Hepatocyte (in vitro differentiated cells): ENCODE measurements around the gene KCNQ2. TPM values are rescaled to one million over a fixed set of nuclear protein-coding genes. Genes with fewer than 3 reads are reported as not detected.

Experiments
- DNase-seq: peaks from one replicate; pipeline ENCODE4 v3.0.0-alpha.2; 2016; ENCODE audit warnings: low spot score
- H2AFZ ChIP-seq: fragments of 200-600 bp; sonication (generic); 2 replicates; pipeline ENCODE4 v1.6.0; 2016; ENCODE audit warnings: antibody characterized with exemption, mild to moderate bottlenecking
- H3K27ac ChIP-seq: fragments of 200-600 bp; sonication (generic); 2 replicates; pipeline ENCODE4 v1.5.1; 2016; ENCODE audit warnings: mild to moderate bottlenecking
- H3K27me3 ChIP-seq: fragments of 200-600 bp; sonication (generic); 2 replicates; pipeline ENCODE4 v1.6.1; 2016
- H3K36me3 ChIP-seq: fragments of 200-600 bp; sonication (generic); replicated peaks from 2 replicates; pipeline ENCODE4 v1.5.1; 2016; ENCODE audit warnings: low read depth; ENCODE audit not compliant: insufficient read depth
- H3K4me1 ChIP-seq: fragments of 200-600 bp; sonication (generic); 2 replicates; pipeline ENCODE4 v1.5.1; 2016; ENCODE audit warnings: mild to moderate bottlenecking, moderate library complexity; ENCODE audit not compliant: insufficient read depth
- H3K4me2 ChIP-seq: fragments of 200-600 bp; sonication (generic); 2 replicates; pipeline ENCODE4 v1.6.0; 2016
- H3K4me3 ChIP-seq: fragments of 200-600 bp; sonication (generic); 2 replicates; pipeline ENCODE4 v1.5.1; 2016; ENCODE audit warnings: mild to moderate bottlenecking
- H3K79me2 ChIP-seq: fragments of 200-600 bp; sonication (generic); 2 replicates; pipeline ENCODE4 v1.6.0; 2017; ENCODE audit warnings: mild to moderate bottlenecking
- H3K9me2 ChIP-seq: fragments of 200-600 bp; sonication (generic); replicated peaks from 2 replicates; pipeline ENCODE4 v1.6.0; 2017; ENCODE audit warnings: mild to moderate bottlenecking; ENCODE audit not compliant: insufficient read depth
- H3K9me3 ChIP-seq: fragments of 200-600 bp; sonication (generic); 2 replicates; pipeline ENCODE4 v1.5.1; 2016; ENCODE audit warnings: low read depth, mild to moderate bottlenecking
- H4K20me1 ChIP-seq: fragments of 200-600 bp; sonication (generic); 2 replicates; pipeline ENCODE4 v1.6.0; 2016; ENCODE audit warnings: mild to moderate bottlenecking; ENCODE audit not compliant: insufficient read depth, poor library complexity, severe bottlenecking
- CTCF ChIP-seq: fragments of 200-600 bp; sonication (generic); IDR thresholded peaks from 2 replicates; pipeline ENCODE4 v1.5.1; 2016; ENCODE audit warnings: antibody characterized with exemption, mild to moderate bottlenecking; ENCODE audit not compliant: poor library complexity
- EZH2 ChIP-seq: fragments of 200-600 bp; sonication (generic); IDR thresholded peaks from 2 replicates; pipeline ENCODE4 v1.6.1; 2016; ENCODE audit warnings: antibody characterized with exemption, mild to moderate bottlenecking, borderline replicate concordance
- EZH2phosphoT487 ChIP-seq: fragments of 200-600 bp; sonication (generic); IDR thresholded peaks from one replicate; pipeline ENCODE4 v1.6.1; 2018; ENCODE audit warnings: antibody characterized with exemption, mild to moderate bottlenecking, low read depth, moderate library complexity; ENCODE audit not compliant: unreplicated experiment, severe bottlenecking
- WGBS: methylation state at CpG from one replicate; pipeline ENCODE4 v1.1.6; 2016; ENCODE audit warnings: low lambda C conversion rate; ENCODE audit errors: missing lambda C conversion rate; 5-methylcytosine and 5-hydroxymethylcytosine counted together
- polyA plus RNA-seq: library from polyadenylated mRNA; unstranded; fragments of >200 nt; fragmentation: Nextera tagmentation; extraction: Ambion mirVana; gene quantifications from 2 replicates; pipeline ENCODE4 v1.2.1, GENCODE V29; 2016
- total RNA-seq: library from RNA; depleted of rRNA; stranded (reverse); fragments of >200 nt; gene quantifications from 2 replicates; pipeline ENCODE4 v1.2.3, GENCODE V29; 2014

Gene KCNQ2
- total and polyA plus RNA-seq, 2 experiments from 2014 or later, result 3.5 to 5.4 TPM

- H4K20me1 ChIP-seq, result no peaks in the 10 kb centered on the region
- H3K36me3 ChIP-seq, result no peaks in the 10 kb centered on the region
- H3K79me2 ChIP-seq, result no peaks in the 10 kb centered on the region
- no peaks in the 10 kb centered on the region for H3K9me2 ChIP-seq
- no peaks in the 10 kb centered on the region for H3K9me3 ChIP-seq
- TF ChIP-seq EZH2 (no peak), EZH2phosphoT487 (no peak), CTCF (no peak)
- H3K27ac ChIP-seq, result no peak overlapping the region
- H3K27me3 ChIP-seq, result no peaks in the 10 kb centered on the region
- H3K4me3 ChIP-seq, result no peak overlapping the region
- no peaks in the 10 kb centered on the region for H3K4me1 ChIP-seq
- DNase-seq, result no peak
- no peak overlapping the region for H3K4me2 ChIP-seq
- WGBS, result 75% methylated on average over 22 of the region's 24 CpGs
- H2AFZ ChIP-seq, result no peak overlapping the region
Measured at GRCh38 chr20:63402181-63402859, 70.1 kb downstream of the KCNQ2 start.

- no peaks in the 10 kb centered on the region for H3K4me1 ChIP-seq
- no peaks in the 10 kb centered on the region for H3K9me2 ChIP-seq
- DNase-seq, result no peak
- WGBS, result 82% methylated on average over 22 of the region's 29 CpGs
- no peak overlapping the region for H3K27ac ChIP-seq
- no peaks in the 10 kb centered on the region for H3K79me2 ChIP-seq
- no peak overlapping the region for H3K4me2 ChIP-seq
- TF ChIP-seq CTCF, result no peak
- TF ChIP-seq EZH2, result no peak
- TF ChIP-seq EZH2phosphoT487, result no peak
- H4K20me1 ChIP-seq, result no peaks in the 10 kb centered on the region
- no peak overlapping the region for H2AFZ ChIP-seq
- no peaks in the 10 kb centered on the region for H3K36me3 ChIP-seq
- no peak overlapping the region for H3K4me3 ChIP-seq
- no peaks in the 10 kb centered on the region for H3K9me3 ChIP-seq
- H3K27me3 ChIP-seq, result no peaks in the 10 kb centered on the region
Measured at GRCh38 chr20:63401384-63402110, 70.9 kb downstream of the KCNQ2 start.

- Histone ChIP-seq H3K4me1 (no peaks in the 10 kb centered on the region), H3K4me3 (no peak overlapping the region), H3K9me2 (no peaks in the 10 kb centered on the region), H2AFZ (no peak overlapping the region), H3K9me3 (no peaks in the 10 kb centered on the region), H3K27ac (no peak overlapping the region), H3K36me3 (no peaks in the 10 kb centered on the region), H4K20me1 (no peaks in the 10 kb centered on the region), H3K27me3 (no peaks in the 10 kb centered on the region), H3K4me2 (no peak overlapping the region), H3K79me2 (no peaks in the 10 kb centered on the region)
- no peak for DNase-seq
- whole genome bisulfite sequencing, result 93% methylated on average over 38 of the region's 44 CpGs
- TF ChIP-seq EZH2 (no peak), CTCF (no peak), EZH2phosphoT487 (no peak)
Measured at GRCh38 chr20:63400486-63401210, 71.8 kb downstream of the KCNQ2 start.
